Measurements from ENCODE around the gene NGEF. TPM values are rescaled to one million over a fixed set of nuclear protein-coding genes. Genes with fewer than 3 reads are reported as not detected.
A peak's percentile ranks its signal among the peaks of the same experiment; 100 is the strongest.
"Not testable (repeated sequence)": the region's sequence is repeated elsewhere in the genome, so short reads cannot be mapped to it uniquely, and the experiment has no call there.

The NGEF gene
- total RNA-seq, 6 experiments from 2014 or later: 16.4 to 20.9 (median 20.2) TPM

DNA sequence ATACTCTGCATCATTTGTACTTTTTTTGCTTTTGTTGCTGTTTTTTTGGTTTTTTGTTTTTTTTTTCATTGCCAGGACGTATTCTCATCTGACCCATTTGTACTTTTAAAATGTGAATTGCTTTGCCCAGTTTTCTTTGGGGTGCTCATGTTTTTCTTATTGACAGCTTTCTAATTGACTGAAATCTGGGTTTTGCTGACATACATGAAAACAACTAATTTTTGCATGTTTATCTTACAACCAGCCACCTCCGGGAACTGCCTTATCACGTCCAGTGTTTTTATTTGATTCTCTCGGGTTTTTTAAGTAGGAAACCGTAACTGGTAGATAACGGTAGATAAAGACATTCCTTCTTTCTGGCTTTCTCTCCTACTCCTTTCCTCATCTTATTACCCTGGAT, 104.4 kb downstream of the NGEF start:
- WGBS (ENCODE audit: insufficient coverage, low coverage, low lambda C conversion rate, missing lambda C conversion rate): 70% methylated on average over 6 of the region's 6 CpGs

DNA sequence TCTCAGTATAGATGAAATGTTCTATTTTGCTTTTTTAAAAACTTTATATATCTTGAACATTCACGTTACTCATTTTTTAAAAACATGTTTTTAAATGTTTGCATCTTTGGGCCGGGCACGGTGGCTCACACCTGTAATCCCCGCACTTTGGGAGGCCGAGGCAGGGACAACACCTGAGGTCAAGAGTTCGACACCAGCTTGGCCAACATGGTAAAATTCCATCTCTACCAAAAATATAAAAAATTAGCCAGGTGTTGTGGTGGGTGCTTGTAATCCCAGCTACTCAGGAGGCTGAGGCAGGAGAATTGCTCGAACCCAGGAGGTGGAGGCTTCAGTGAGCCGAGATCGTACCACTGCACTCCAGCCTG, 105.4 kb downstream of the NGEF start:
- H3K27ac ChIP-seq; H3K36me3 ChIP-seq; DNase-seq; H3K4me1 ChIP-seq; ATAC-seq; H3K4me3 ChIP-seq; H3K27me3 ChIP-seq; intact Hi-C loops (cut with DNase I); H3K9me3 ChIP-seq: not testable (repeated sequence)
- 93% methylated on average over 9 of the region's 9 CpGs for WGBS (ENCODE audit: insufficient coverage, low coverage, low lambda C conversion rate, missing lambda C conversion rate)

More for the DNA sequence above, 104.4 kb downstream of the NGEF start:
- no peaks in the 10 kb centered on the region for H3K36me3 ChIP-seq
- peaks cover 0 to 4% (median 0%) of the 10 kb centered on the region in 4 donors for H3K9me3 ChIP-seq
- TF ChIP-seq, protein P1, sequence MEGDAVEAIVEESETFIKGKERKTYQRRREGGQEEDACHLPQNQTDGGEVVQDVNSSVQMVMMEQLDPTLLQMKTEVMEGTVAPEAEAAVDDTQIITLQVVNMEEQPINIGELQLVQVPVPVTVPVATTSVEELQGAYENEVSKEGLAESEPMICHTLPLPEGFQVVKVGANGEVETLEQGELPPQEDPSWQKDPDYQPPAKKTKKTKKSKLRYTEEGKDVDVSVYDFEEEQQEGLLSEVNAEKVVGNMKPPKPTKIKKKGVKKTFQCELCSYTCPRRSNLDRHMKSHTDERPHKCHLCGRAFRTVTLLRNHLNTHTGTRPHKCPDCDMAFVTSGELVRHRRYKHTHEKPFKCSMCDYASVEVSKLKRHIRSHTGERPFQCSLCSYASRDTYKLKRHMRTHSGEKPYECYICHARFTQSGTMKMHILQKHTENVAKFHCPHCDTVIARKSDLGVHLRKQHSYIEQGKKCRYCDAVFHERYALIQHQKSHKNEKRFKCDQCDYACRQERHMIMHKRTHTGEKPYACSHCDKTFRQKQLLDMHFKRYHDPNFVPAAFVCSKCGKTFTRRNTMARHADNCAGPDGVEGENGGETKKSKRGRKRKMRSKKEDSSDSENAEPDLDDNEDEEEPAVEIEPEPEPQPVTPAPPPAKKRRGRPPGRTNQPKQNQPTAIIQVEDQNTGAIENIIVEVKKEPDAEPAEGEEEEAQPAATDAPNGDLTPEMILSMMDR (IDR thresholded peaks at IDR 0.05): no peak
- TF ChIP-seq POLR2A (IDR thresholded peaks at IDR 0.05): no peak
- DNase-seq (no peak), ATAC-seq (no peak)
- no peak overlapping the region for H3K4me3 ChIP-seq
- intact Hi-C loops (cut with DNase I): no loop called here
- H3K27me3 ChIP-seq: no peaks in the 10 kb centered on the region
- no peaks in the 10 kb centered on the region for H3K4me1 ChIP-seq
- H3K27ac ChIP-seq: no peak overlapping the region

DNA sequence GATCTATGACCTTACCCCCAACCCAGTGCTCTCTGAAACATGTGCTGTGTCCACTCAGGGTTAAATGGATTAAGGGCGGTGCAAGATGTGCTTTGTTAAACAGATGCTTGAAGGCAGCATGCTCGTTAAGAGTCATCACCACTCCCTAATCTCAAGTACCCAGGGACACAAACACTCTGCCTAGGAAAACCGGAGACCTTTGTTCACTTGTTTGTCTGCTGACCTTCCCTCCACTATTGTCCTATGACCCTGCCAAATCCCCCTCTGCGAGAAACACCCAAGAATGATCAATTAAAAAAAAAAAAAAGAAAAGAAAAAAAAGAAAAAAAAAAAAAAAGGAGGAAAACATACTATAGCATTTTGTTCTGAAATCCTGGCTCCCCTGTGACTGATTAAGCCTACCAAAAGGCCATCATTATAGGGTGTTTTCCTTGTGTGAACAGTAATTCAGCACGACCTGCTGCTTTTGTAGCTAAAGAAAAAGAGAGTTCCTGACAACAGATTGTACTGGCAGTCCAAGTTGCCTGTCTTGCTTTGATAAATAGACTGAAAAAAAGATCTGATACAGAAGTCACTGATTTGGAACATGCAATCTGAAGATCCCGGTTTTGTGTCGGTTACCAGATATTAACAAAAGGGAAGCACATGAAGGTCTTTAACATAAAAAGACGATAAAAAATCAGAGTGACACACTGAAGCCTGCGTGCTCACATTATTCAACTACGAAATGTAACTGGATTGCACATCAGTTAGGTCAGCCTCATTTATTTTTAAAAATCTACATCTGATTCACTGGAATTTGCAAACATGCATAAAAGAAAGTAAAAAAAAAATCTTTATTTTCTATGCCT, 106.0 kb downstream of the NGEF start:
- H3K27me3 ChIP-seq; H3K4me3 ChIP-seq; H3K36me3 ChIP-seq; H3K27ac ChIP-seq; H3K9me3 ChIP-seq; ATAC-seq; intact Hi-C loops (cut with DNase I); DNase-seq; H3K4me1 ChIP-seq: not testable (repeated sequence)
- 72% methylated on average over 6 of the region's 10 CpGs for WGBS (ENCODE audit: insufficient coverage, low coverage, low lambda C conversion rate, missing lambda C conversion rate)

DNA sequence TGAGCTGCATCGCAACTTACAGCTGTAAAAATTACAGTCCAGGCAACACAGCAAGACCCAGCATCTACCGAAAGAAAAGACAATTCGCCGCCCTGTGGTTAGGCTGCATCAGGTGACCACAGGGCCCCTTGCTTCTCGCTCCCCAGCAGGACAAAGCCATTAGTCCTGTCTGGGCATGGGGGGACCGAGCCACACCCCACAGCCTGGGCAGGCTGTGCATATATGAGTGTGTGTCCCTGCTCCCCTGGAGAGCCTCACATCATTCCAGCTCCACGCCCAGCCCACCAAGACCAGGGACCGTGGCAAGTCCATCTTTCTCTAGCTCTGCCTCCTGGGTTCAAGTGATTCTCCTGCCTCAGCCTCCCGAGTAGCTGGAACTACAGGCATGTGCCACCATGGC, 109.1 kb downstream of the NGEF start:
- H3K27ac ChIP-seq: no peak overlapping the region
- no peaks in the 10 kb centered on the region for H3K27me3 ChIP-seq
- WGBS (ENCODE audit: insufficient coverage, low coverage, low lambda C conversion rate, missing lambda C conversion rate): 80% methylated on average over 1 of the region's 9 CpGs
- H3K9me3 ChIP-seq: no peaks in the 10 kb centered on the region
- DNase-seq (no peak), ATAC-seq (no peak)
- H3K36me3 ChIP-seq: no peaks in the 10 kb centered on the region
- H3K4me1 ChIP-seq: no peaks in the 10 kb centered on the region
- H3K4me3 ChIP-seq: no peak overlapping the region
- intact Hi-C loops (cut with DNase I): no loop called here
- TF ChIP-seq, protein P1 (IDR thresholded peaks at IDR 0.05): no peak
- no peak for TF ChIP-seq POLR2A (IDR thresholded peaks at IDR 0.05)

DNA sequence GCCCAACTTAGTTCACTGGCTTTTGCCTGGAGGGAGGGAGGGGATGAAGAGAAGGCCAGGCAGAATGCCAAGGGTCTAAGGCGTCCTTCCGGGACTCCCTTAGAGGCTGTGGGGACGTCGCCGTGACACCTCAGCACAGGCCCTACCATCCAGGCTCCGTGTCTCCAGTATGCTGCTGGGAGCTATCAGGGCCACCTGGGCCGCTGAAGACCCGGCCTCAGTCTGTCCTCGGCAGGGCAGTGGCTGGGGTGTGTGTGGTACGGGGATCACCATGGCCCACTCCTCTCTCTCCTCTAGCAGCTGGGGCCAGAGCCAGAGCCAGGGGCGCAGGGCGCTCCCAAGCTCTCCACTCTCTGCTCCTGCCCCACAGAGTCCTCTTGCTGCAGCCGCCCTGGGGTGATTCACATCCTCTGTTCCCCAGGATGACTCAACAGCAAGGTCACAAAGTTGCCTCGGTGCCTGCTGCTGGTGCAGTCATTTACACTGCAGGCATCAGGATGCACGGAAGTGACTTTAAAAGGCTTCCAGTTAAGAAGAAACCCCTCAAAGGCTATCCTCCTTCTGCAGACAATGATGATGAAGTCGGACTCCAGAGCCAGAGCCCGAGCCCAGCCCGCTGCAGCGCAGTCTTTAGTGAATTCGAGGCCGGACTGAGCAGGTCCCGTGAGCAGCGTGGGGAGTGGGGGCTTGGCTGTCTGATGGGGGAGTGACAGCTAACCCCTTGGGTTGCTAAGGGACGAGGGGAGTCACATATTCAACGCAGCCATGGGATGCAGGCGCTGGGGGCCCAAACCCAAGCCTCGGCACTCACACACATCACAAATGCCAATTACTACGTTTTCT, 111.1 kb downstream of the NGEF start:
- H3K4me1 ChIP-seq: no peaks in the 10 kb centered on the region
- WGBS (ENCODE audit: insufficient coverage, low coverage, low lambda C conversion rate, missing lambda C conversion rate): 87% methylated on average over 12 of the region's 28 CpGs
- no peaks in the 10 kb centered on the region for H3K36me3 ChIP-seq
- H3K9me3 ChIP-seq: no peaks in the 10 kb centered on the region
- no peak overlapping the region for H3K4me3 ChIP-seq
- no peaks in the 10 kb centered on the region for H3K27me3 ChIP-seq
- TF ChIP-seq POLR2A (IDR thresholded peaks at IDR 0.05): no peak
- TF ChIP-seq, protein P1 (IDR thresholded peaks at IDR 0.05): no peak
- peak in 1 of 3 donors; percentile 47 for DNase-seq
- H3K27ac ChIP-seq: no peak overlapping the region
- intact Hi-C loops (cut with DNase I): no loop called here
- ATAC-seq: peak in 3 of 4 donors; percentile 52 to 89 (median 72)
